HG03196 (cell line): ENCODE results near the gene SLC22A3.
"Not testable (repeated sequence)": the region's sequence is repeated elsewhere in the genome, so short reads cannot be mapped to it uniquely, and the experiment has no call there.

Source experiments
- ATAC-seq: cut with Tn5 transposase; IDR thresholded peaks from one replicate; pipeline ENCODE4 v1.9.1; 2021; ENCODE audit not compliant: unreplicated experiment

The SLC22A3 gene, protein sequence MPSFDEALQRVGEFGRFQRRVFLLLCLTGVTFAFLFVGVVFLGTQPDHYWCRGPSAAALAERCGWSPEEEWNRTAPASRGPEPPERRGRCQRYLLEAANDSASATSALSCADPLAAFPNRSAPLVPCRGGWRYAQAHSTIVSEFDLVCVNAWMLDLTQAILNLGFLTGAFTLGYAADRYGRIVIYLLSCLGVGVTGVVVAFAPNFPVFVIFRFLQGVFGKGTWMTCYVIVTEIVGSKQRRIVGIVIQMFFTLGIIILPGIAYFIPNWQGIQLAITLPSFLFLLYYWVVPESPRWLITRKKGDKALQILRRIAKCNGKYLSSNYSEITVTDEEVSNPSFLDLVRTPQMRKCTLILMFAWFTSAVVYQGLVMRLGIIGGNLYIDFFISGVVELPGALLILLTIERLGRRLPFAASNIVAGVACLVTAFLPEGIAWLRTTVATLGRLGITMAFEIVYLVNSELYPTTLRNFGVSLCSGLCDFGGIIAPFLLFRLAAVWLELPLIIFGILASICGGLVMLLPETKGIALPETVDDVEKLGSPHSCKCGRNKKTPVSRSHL

GRCh38 chr6:160348223-160349019 is at the start of gene SLC22A3:
Gene SLC22A3 (plus strand): TSS chr6:160348378. CDS start chr6:160348420, 42 bp downstream.
- ATAC-seq, result no peak

- no peak for ATAC-seq
These were observed 48.6 kb upstream of the SLC22A3 start for GRCh38 chr6:160299559-160299958.

DNA sequence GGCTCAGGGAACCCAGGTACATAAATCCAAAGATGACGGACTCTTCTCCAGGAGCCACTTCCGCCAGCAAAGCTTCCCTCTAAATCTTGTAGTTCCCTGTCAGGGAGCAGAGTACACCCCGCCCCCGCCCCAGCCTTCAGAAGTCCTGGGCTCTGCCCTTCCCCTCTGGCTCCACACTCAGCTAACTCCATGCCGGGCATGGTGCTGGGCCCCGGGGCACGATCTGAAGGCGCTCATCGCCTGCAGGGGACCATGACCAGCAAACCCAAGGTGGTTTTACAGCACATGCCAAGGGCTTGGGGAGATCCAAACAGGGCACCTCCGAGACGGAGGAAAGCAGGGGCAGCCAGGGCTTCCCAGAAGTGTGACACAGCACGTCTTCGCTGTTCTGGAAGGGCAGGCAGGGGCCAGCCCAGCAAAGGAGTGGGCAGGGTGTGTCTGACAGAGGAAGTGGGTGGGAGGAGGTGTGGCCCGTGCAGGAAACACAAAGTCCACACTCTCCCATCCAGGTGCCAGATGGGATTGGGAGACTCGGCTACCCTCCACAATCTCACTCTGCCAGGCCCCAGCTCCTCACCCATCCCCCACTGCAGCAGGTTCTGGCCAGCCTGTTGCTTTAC is 48.0 kb upstream of the SLC22A3 start:
- no peak for ATAC-seq

GRCh38 chr6:160301339-160301738 is 46.8 kb upstream of the SLC22A3 start:
- ATAC-seq, result no peak

- ATAC-seq, result not testable (repeated sequence)
These were observed 45.6 kb upstream of the SLC22A3 start for GRCh38 chr6:160302431-160303082.

DNA sequence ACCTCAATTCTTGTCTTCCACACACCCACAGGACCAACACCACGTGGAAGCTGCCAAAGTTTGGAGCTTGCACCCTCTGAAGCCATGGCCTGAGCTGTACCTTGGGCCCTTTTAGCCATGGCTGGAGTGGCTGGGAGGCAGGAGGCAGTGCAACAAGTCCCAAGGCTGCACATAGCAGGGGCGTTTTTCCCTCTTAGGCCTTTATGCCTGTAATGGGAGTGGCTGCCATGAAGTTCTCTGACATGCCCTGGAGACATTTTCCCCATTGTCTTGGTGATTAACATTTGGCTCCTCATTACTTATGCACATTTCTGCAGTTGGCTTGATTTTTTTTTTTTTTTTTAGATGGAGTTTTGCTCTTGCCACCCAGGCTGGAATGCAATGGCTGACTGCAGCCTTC is 44.4 kb upstream of the SLC22A3 start:
- no peak for ATAC-seq

- ATAC-seq, result no peak
These were observed 42.1 kb upstream of the SLC22A3 start for GRCh38 chr6:160305926-160306713.

DNA sequence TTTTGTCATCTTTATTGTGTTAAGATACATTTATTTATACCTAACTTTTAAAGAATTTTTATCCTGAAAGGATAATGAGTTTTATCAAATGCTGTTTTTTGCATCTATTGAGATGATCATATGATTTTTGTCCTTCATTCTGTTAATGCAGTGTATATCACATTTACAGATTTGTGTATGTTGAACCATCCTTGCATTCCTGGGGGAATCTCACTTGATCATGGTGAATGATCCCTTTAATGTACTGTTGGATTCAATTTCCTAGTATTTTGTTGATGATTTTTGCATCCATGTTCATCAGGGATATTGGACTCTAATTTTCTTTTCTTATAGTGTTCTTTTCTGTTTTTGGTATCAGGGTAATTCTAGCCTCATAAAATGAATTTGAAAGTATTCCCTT is 38.5 kb upstream of the SLC22A3 start:
- no peak for ATAC-seq

DNA sequence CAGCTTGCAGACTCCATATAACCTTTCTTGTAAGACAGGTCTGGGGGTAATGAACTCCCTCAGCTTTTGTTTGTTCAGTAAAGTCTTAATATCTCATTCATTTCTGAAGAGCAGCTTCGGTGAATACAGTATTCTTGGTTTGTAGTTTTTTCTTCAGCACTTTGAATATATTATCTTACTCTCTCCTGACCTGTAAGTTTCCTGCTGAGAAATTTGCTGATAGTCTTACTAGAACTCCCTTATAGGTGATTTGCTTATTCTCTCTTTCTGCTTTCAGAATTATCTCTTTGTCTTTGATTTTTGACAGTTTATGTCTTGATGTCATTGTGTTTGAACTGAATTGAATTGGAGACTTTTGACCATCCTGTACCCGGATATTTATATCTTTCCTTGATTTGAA is 35.3 kb upstream of the SLC22A3 start:
- no peak for ATAC-seq

DNA sequence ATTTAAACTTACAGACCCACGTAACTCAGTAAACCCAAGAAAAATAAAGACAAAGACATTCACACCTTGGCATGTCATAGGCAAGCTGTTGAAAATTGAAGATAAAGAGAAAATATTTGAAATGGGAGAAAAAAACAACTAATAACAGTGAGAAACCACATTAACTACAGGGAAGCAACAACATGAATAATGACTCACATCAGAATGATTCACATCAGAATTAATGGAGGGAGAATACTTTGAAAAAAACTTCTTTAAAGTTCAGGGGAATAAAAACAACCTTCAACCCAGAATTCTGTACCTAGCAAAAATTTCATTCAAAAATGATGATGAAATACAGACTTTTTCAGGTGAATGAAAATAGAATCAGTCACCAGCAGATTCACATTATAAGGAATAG is 32.9 kb upstream of the SLC22A3 start:
- no peak for ATAC-seq

DNA sequence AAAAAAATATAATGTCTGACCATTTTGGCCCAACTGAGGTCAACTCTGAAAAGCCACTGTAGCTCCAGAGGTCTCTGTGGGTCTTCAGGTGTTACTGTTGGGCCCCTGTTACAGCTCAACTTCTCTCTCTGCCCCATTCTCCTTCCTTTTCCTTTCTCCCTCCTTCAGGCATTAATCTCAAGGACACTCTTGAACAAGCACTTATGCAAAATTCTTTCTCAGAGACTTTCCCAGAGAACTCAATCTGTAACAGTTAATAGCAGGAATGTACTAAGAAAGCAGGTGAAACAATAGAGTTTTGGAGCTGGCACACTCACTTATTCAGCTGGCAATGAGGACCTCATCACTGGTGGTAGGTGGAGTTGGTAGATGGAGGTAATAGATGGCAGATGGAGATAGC is 31.9 kb upstream of the SLC22A3 start:
- no peak for ATAC-seq

DNA sequence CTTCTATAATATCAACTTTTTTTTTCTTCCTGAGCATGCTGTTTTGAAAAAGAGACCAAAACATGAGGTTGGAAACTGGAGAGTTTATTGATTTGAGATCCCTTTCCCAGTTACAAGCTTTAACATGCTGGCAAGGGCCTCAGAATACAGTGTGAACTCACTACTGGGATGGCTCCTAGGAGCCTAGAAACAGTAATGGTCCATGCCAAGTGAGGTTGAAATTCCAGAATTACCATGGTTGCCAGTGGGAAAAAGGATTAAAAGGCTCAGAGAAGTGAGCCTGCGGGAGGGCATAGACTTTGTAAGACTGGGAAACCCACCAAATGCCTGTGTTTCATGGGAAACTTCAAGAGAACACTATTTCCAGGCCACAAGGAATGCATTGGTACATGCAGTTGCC is 28.9 kb upstream of the SLC22A3 start:
- ATAC-seq, result no peak

DNA sequence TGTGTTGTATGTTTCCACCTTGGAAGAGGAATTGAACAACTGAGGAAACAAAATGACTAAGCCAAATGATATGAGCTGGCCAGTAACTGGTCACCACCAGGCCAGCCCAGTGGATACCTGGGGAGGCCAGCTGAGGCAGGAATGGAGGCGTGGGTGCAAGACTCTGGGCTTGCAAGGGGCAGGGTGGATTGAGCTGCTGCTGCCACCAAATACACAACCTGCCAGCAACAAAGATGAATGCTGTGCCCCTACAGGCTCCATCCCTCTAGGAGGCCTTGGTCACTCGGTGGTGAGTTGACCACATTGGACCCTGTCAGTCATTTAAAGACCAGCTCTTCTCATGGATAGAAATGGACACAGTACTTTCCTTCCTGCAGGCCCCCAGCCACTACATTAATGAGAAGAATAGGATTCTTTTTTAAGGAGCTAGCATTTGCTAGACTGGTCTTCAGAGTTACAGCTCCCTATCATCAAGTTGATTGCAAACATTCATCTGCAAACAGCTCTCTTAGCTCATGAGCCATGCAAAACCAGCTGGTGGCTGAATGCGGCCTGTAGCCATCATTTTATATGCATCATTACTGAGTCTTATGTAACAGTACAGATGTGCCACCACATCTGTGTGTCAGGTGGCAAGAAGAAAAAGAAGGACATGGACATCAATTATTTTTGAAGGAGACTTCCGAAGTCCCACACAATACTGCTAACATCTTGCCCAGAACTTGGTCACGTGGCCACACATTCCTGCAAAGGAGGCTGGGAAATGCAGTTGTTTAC is 26.3 kb upstream of the SLC22A3 start:
- no peak for ATAC-seq

- ATAC-seq, result no peak
These were observed 20.2 kb upstream of the SLC22A3 start for GRCh38 chr6:160327981-160328380.

DNA sequence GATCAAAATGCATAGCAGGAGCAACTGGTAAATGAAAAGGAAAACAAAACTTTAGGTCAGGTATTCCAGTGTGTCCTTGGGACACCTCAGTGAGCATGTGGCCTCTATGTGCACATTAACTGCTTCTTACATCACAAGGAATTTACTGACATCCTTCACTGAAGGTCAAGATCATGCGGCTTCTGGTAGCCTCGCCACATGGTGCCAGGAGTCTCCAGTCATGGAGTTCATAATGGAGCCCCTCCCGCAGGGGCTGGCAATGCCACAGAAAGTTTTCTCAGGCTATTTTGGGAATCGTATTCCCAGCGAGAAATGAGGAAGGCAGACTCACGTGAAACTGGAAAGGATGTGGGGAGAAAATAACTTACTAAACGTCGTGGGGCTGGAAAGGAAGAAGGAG is 19.7 kb upstream of the SLC22A3 start:
- no peak for ATAC-seq

- no peak for ATAC-seq
These were observed 19.0 kb upstream of the SLC22A3 start for GRCh38 chr6:160329188-160329587.

GRCh38 chr6:160330619-160331018 is 17.6 kb upstream of the SLC22A3 start:
- no peak for ATAC-seq

DNA sequence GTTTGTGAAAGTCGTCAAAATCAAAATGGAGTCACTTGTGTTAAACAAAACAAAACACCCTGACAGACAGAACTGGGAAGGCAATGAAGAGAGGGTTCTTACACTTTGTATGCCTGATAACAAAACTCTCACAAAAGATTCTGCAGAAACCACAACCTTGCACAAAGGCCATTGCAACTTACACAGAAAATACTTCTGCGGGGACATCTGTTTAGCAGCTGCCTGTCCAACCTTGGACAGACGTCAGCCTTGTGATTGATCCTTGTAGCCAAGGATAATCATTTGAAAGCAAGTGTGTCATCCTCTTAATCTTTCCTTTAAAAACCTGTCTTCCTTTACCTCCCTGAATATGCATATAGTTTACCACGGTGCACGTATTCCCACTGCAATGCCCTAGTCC is 17.0 kb upstream of the SLC22A3 start:
- no peak for ATAC-seq

GRCh38 chr6:160331753-160332152 is 16.4 kb upstream of the SLC22A3 start:
- no peak for ATAC-seq
